Hepatocyte (in vitro differentiated cells): ENCODE results near the gene ANAPC15.

Source experiments
- CTCF ChIP-seq: fragments of 200-600 bp; sonication (generic); IDR thresholded peaks from 2 replicates; pipeline ENCODE4 v1.5.1; 2016; ENCODE audit warnings: antibody characterized with exemption, mild to moderate bottlenecking; ENCODE audit not compliant: poor library complexity
- EZH2 ChIP-seq: fragments of 200-600 bp; sonication (generic); IDR thresholded peaks from 2 replicates; pipeline ENCODE4 v1.6.1; 2016; ENCODE audit warnings: antibody characterized with exemption, mild to moderate bottlenecking, borderline replicate concordance
- EZH2phosphoT487 ChIP-seq: fragments of 200-600 bp; sonication (generic); IDR thresholded peaks from one replicate; pipeline ENCODE4 v1.6.1; 2018; ENCODE audit warnings: antibody characterized with exemption, mild to moderate bottlenecking, low read depth, moderate library complexity; ENCODE audit not compliant: unreplicated experiment, severe bottlenecking

GRCh38 chr11:72105888-72106287 is 6.6 kb downstream of the ANAPC15 start, which contains the start of gene TOMT:
- TF ChIP-seq CTCF (no peak), EZH2phosphoT487 (no peak), EZH2 (no peak)
